Activated T-cell treated with anti-CD3 and anti-CD28 coated beads for 24 hours (primary cell): ENCODE data around the gene TMEM127.
"Not testable (repeated sequence)": the region's sequence is repeated elsewhere in the genome, so short reads cannot be mapped to it uniquely, and the experiment has no call there.

Experiments
- DNase-seq: peaks from one replicate; pipeline ENCODE4 v3.0.0-alpha.2; 2020; ENCODE audit warnings: low read depth

The TMEM127 gene

DNA sequence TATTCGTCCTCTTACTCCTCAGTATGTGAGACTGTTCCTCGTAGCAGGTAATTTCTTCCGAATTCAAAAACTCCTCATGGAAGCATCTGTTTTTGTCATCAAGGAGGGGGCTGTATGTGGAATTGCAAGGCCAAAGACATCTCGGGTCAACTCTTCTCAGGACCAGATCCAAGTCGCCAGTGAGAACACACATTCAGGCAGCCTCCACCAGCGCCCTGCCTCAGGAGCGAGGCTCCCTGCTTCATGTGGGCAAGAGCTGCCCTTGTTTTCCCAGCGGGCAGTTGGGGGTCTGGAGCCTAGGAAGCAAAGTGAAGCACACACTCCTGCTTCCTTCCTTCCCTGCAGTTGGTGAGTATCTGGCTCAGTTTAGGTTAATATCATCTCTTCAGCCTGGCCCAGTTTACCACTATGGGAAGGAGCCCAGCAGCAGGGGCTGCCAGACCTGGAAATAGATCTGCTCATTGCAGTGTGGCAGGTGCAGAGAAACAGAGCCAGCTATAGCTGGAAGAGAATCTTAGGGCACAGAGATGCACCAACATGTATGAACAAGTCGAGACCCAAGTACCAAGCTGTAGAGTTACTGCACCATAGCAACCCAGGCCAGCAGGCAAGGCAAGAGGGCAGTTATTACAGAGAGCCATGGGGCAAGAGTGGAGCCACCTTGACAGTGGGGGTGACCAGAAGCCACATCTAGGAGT is 25.3 kb downstream of the TMEM127 start:
- DNase-seq: no peak

DNA sequence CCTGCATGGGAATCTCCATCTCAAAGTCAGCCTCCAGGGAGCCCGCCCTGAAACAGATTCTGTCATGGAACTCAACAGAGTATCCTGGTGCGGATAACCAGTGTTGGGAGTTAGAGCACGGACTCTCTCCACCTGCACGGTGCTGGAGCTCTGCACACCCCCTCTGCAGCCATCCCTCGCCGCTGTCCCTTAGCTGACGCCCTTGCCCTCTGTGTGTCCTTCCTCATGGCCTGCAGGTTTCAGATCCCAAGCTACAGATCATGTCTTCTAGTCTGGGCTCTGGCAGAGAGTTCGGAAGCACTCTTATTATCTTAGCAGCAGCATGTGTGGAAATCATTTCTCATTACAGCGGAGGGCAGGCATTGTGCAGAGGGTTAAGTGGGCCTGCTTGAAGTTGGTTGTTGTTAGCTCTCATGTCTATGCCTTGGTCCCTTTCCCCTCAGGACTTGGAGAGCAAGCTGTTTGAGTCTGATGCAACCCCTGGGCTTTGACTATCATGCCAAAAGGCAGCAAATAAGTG is 26.0 kb downstream of the TMEM127 start:
- no peak for DNase-seq

DNA sequence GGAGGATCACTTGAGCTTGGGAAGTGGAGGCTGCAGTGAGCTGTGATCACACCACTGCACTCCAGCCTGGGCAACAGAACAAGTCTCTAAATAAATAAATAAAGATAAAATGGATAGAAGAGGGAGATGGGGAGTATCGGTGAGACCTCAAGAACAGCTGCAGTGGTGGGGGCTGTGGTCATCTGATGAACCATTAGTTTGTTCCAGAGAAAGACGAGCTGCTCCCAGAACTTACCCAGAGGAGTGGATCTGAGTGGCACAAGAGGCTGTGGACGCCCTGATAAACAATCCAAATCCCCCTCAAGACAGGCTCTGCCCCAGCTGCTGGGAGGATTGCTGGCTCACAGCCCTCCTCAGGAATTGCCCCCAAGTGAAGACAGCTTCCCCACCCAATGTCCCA is 26.7 kb downstream of the TMEM127 start:
- DNase-seq: no peak

DNA sequence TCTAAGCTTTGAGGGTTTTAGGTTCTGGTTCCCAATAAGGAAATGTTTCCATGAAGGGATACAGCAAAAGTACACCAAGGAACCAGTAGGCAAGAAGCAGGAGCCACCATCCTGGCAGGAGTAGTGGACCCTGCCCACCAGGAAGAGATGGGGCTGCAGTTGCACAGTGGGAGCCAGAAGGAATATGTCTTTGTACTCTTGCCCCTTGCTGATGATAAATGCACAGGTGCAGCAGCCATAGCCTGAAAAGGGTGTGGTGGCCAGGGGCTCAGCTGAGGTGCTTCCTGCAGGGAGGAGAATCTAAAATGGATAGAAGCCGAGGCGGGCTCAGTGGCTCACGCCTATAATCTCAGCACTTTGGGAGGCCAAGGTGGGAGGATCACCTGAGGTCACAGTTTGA is 27.5 kb downstream of the TMEM127 start:
- DNase-seq: no peak

DNA sequence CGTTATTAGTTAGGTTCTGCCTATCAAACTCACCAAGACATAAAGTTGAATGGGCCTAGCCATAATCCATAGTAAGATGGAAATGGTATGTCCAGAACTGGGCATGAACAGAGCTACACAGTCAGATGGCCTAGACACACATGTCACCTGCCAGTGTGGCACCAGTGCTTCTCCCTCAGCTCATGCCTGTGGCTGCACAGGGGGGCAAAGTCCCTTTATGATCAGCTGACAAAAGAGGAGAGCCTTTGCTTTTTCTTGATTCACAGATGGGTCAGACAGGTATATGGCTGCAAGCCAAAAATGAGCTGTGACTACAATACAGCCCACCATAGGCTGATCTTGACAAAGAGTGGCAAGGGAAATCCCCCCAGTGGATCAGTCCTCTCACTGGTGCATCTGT is 28.9 kb downstream of the TMEM127 start:
- DNase-seq: no peak

DNA sequence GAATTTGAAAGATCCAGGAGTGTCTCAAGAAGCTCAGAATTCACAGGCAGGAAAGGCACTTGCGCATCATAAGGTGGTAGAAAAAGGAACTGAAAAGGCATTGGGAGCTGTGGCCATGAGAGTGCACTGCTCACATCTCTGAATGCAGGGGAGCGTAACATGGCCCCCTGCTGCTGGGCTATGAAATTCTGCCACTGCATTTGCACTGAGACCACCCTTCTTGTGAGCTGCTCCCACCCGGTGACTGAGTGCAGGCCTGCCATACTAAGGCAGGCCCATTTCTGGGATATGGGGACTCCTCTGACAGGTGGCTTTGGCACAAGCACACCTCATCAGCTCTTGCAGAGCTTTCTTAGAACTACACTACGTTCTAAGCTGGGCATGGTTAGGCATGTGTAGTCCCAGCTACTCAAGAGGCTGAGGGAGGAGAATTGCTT is 31.9 kb downstream of the TMEM127 start:
- DNase-seq: no peak

DNA sequence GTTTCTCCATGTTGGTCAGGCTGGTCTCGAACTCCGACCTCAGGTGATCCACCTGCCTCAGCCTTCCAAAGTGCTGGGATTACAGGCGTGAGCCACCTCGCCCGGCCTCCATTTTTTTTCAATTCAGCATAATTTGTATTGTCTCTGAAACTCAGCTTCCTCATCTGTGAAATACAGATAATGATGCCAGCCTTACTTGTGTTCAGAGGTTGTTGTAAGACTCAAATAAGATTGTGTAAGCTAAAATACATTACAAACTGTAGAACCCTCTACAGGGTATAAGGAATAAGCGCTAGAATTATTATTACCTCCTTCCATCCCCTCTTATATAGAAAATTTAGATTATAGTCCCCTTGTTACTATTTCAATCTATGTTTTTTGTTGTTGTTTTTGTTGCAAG is 32.4 kb downstream of the TMEM127 start:
- no peak for DNase-seq

DNA sequence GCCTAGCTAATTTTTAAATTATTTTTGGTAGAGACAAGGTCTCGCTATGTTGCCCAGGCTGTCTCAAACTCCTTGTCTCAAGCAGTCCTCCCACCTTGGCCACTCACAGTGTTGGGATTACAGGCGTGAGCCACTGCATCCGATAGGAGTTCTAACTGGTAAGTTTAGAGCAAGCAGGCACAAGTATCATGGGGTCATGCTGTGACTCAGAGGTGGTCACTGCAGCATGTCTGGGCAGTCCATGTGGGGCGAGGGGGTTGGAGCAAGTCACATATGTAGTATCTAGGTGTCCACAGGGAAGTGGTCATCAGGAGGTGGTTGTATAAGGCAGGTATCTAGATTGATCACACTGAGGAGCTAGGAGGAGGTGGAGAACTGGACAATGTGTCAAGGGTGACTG is 34.5 kb downstream of the TMEM127 start:
- DNase-seq: no peak

DNA sequence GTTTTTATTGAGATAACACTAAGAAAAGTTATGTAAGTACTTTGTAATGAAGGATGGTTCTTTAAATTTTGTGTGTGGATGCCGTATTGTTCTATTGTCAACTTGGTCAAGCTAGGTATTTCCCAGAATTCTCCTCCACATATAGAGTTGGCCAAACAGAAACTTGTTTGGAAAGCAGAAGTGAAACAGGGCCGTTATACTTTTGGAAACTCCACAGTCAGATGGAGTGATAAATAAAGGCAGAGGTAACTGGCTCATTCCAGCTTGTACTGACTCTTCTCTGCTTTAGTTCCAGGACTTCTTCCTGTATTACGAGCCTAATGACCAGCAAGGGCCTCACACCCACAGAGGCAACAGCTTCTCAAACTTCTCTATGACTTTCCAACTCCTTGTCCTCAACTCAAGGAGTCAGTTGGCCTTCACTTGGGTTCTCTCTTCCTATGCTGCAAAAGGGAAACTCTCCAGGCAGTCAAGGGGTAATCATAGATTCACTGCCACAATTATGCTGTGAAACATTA is 40.7 kb downstream of the TMEM127 start:
- DNase-seq: no peak

DNA sequence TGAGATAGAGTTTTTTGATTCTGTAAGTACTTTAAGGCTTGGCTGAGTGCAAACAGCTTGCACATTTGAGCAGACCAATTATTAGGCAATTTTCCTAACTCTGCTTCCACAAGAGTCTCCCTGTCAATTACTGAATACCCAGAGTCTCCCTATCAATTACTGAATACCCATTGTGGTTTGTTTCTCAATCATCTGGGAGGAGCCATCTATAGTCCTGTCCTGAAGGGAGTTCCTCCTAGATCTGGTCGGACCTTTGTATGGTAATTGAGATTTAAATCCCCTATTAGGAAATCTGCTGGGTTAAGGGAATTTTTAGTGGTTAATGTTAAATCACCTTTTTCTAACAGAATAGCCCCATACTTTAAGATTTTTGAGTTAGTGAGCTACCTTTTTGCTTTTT is 44.7 kb downstream of the TMEM127 start:
- DNase-seq: not testable (repeated sequence)

DNA sequence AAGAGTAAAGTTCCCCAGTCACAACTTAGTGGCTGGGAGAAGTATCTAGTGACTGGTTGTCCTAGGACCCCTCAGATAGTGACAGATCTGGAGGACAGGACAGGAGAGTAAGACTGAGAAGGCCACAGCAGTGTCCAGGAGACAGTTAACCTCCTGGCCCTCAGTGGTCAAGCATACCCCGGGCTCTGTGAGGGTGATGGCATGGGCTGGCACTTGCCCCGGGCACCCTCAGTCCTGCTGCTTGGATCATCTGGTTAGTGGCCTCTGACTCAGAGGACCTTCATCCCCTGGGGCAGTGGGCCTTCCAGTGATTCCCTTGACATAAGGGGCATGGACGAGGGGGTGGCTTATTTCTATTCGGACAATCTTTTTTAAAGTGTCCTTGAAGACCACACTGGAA is 45.8 kb downstream of the TMEM127 start:
- DNase-seq: not testable (repeated sequence)

DNA sequence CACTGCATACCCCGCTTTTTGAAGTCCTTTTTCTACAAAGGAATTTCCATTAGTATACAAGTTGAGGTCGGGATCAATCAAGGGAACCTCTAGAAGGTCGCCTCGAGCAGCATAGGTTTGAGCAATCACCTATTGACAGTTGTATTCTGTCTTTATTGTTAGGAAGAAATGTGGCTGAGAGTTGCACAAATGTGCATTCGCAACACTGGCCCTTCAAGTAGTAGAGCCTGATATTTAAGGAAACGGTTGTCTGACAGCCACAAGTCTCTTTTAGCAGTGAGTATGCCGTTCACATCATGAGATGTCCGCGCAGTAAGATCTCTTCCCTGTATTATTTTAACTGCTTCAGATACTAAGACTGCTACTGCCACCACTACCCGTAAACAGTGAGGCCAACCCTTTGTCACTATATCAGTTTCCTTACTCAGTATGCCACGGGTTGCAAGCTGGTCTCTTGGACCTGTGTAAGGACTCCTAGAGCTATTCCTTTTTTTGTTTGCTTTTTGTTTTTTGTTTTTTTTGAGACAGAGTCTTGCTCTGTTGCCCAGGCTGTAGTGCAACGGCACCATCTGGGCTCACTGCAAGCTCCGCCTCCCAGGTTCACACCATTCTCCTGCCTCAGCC is 47.2 kb downstream of the TMEM127 start:
- no peak for DNase-seq

DNA sequence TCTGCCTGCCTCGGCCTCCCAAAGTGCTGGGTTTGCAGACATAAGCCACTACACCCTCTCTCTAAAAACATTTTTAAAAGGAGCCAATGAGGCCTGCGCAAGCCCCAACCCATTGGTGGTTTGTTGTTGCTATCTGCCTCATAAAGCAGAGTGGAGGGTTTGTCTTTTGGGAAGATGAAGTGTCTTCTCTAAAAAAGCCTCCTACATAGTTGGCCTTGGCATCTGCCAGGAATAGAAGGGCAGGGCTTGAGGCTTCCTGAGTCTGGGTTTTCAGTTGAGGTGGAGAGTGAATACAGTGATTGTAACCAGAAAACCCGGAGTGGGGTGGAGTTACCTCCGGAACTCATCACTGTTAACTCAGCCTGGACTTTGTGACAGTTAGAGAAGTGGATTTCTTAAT is 51.2 kb downstream of the TMEM127 start:
- DNase-seq: no peak

DNA sequence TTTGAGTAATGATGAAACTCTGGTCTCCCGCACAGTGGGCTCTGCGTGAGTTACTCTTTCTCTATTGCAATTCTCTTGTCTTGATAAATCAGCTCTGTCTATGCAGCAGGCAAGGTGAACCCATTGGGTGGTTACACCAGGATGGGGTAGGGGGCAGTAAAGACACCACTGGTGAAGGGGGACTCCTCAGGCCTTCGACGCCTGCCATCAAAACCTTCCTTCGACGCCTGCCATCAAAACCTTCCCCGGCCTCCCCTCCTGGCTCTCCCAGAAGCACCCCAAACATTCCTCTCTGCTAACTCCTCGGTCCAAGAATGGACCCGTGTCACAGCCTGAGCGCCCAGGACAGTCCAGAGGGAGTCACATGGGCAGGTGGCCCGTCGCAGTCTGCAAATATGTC is 52.4 kb downstream of the TMEM127 start:
- DNase-seq: no peak

DNA sequence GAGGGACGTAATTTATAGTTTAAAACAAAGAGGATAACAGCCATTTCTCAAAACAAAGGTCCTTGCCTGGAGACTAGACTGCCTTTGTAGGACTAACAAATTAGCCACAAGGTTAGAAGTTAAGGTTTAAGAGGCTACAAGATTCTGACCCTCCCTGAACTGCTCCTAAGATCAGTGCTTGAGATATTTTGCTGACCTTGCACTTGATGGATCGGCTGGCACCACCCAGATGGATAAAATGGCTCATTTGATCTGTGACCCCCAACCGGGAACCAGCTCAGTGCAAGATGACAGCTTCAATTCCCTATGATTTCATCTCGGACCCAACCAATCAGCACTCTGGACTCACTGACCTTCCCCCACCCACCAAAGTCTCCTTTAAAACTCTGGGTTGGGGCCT is 53.5 kb downstream of the TMEM127 start:
- DNase-seq: no peak

DNA sequence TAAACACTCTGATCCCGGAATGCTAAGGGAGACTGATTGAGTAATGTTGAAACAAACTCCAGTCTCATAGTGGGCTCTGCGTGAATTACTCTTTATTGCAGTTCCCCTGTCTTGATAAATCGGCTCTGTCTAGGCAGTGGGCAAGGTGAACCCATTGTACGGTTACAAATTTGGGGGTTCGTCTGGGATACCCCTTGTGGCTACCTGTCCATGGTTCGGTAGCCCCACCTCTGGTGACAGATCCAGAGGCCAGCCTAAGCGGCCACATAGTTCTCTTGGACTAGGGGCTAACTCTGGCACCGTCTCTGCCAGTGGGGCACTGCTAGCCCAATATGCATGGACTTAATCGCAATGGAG is 56.1 kb downstream of the TMEM127 start:
- DNase-seq: no peak

DNA sequence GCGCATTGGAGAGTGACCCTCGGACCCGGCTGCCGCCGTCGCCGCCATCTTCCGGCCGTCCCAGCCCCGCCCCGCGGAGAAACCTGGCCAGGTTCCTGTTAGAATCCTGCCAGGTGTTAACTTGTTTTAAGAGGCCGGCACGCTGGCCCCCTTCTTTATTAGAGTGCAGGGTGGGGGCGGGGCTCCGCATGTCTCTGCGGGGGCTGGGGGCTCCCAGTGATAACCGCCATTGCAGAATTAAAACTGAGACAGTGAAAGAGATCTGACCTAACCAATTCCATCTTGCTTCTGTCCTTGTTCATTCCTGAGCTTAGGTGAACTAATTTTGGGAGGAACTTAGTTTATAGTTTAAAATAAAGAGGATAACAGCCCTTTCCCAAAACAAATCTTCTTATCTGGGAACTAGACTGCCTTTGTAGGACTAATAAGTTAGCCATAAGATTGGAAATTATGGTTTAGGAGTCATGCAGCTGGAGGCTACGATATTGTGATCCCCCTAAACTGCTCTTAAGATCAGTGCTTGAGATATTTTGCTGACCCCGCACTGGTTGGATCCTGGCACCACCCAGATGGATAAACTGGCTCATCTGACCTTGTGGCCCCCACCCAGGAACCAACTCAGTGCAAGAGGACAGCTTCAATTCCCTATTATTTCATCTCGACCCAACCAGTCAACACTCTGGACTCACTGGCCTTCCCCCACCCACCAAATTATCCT is 56.6 kb downstream of the TMEM127 start:
- no peak for DNase-seq

DNA sequence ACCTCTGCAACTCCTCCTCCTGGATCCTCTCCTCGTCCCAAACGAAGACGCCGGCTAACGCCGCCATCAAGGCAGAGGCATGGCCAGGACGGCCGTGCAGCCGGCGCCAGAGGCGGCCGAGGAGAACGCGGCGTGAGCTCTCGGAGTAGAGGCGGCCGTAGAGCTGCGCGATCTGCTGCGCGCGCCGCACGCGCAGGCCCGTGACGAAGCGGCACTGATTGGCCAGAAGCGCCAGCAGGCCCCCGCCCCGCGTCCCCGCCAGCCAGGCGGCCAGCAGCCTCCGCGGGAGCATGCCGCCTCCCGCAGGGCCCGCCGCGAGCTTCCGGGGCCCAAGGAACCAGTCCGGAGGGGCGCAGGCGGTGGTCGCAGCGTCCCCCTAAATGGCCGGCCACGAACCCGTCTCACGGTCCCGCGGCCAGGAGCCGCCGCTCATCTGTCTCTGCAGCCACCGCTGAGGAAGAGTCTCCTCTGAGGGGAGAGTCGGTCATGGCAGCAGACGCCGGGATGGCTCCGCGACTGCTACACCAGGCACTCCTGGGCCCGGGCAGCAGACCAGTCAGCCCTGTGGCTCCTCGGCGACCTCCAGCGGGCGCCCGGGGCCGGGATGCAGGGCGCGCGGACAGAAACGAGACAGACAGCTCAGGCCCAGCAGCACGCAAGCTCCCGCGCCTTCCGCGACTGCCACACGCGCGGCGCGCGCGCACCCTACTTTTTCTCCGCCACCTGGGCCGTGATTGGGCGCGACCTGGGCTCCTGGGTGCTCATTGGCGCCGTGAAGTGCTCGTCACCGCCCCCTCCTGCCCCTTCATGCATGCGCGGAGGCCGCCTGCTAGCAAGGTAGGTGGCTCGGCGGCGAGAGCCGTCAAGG is 57.4 kb downstream of the TMEM127 start, which contains the start of gene STARD7:
TSS of gene STARD7 (minus strand) at position 685 of the 868 bp plus-strand sequence. CDS start at position 292, 393 bp downstream.
- peak; percentile 97 for DNase-seq

DNA sequence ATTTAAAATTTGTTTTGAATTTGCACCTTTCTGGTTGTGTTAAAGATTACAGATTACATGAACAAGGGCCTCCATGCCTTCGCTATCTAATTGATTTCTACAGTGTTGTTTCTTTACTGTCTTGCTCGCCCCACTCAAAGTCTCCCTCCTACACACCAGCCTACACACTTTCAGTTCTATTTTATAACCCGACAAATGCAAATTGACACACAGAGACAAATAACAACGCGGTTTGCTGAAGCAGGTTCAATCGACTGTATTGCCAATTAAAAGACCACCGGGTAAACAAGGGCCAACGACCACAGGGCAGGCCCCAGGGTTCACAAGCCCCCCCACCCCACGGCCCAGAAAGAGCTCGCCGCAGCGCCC is 58.0 kb downstream of the TMEM127 start:
- DNase-seq: no peak

DNA sequence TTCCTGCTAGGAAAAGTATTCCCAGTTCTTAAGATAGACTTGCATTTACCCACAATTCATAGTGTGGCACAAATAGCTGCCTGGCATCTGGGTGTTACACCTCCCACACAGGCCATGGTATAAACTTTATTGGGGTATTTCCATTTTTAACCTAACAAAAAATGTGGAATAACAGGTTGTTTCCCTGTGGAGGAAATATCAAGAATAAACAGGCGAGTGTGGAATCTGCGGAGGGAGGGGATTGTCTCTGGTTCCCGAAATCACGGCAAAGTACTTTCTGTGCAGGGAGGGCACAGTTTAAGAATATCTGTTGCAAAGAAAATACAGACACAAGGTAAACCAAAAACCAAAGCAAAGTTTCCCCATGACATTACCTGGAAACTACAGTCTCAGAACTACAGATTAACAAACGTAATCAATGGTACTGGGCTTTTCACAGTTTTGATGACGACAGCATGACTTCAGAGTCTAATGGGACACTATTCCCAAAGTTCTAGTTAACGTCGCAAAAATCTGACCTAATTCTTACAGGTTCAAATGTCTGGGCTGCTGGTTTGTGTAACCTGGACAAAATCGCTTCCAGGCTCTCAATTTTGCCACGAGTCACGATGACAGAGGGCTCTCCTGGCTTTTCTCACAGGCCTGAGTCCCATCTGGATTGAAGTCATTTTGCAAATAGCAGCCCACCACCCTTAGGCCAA is 58.6 kb downstream of the TMEM127 start:
- no peak for DNase-seq

DNA sequence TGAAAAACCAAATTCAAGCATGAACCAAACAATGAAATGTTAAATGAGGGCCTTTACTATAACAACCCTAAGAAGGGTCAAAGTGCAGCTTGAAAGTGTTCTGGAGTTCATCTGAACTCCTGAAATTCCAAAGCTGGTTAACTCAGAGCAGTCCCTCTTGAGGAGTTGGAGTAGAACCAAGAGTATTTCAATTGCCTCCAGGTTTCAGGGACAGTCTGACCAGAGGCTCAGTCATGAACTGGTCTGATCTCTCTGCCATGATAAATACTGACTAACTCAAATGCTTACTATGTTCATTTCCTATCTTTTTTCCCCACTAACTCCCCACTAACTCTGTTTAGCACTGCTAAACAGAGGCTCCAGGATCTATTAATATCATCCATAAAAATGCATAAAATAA is 59.9 kb downstream of the TMEM127 start:
- no peak for DNase-seq
